CMK (cell line): ENCODE measurements around the gene SMAD4.
"Not testable (repeated sequence)": the region's sequence is repeated elsewhere in the genome, so short reads cannot be mapped to it uniquely, and the experiment has no call there.

Source experiments
- DNase-seq: peaks from one replicate; pipeline ENCODE4 v3.0.0-alpha.2; 2010; ENCODE audit warnings: low read depth

The SMAD4 gene

DNA sequence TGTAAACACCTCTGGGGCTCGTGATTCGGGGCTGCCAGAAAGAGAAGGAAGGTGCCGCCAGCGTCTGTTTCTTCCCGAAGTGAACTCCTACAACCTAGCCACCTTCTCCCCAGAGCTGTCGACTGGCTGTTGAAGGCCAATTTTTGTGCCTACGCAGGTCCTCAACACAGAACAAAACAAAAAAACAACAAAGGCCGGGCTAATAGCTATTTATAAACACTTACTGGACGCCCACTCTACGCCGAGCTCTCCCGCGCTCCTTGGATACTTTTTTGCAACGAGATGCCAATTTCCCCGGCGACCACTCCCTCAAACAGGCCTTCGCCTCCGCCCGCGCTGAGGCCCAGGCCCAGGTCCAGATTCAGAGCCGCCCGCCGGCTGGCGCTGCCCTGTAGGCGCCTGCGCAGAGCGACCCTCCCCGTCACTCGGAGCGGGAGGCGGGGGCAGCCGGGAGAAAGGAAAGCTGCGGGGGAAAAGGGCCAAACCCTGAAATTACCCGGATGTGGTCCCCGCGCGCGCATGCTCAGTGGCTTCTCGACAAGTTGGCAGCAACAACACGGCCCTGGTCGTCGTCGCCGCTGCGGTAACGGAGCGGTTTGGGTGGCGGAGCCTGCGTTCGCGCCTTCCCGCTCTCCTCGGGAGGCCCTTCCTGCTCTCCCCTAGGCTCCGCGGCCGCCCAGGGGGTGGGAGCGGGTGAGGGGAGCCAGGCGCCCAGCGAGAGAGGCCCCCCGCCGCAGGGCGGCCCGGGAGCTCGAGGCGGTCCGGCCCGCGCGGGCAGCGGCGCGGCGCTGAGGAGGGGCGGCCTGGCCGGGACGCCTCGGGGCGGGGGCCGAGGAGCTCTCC is at the start of gene SMAD4:
TSS of gene SMAD4 (plus strand) at position 520 of the 843 bp plus-strand sequence. CDS start 16,834 bp downstream, outside the sequence.
- DNase-seq, result peak; percentile 78

DNA sequence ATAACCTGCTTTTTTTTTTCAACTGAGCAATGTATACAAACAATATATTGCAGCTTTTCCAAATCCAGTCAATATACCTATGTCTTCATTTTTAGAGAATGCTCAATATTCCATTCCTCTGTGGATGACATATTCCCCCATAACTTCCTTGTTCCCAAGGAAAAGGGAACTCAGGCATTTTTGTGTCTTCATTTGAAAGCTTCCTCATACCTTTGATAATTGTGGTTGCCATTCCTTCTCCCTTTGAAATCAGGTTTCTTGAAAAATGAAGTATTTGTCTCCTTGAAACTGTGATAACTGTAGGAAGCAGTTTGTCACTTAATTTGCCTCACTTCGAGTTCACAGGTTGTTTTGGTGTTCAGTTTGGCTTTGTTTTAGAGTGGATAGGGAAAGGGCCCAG is 48.6 kb upstream of the SMAD4 start:
- no peak for DNase-seq

DNA sequence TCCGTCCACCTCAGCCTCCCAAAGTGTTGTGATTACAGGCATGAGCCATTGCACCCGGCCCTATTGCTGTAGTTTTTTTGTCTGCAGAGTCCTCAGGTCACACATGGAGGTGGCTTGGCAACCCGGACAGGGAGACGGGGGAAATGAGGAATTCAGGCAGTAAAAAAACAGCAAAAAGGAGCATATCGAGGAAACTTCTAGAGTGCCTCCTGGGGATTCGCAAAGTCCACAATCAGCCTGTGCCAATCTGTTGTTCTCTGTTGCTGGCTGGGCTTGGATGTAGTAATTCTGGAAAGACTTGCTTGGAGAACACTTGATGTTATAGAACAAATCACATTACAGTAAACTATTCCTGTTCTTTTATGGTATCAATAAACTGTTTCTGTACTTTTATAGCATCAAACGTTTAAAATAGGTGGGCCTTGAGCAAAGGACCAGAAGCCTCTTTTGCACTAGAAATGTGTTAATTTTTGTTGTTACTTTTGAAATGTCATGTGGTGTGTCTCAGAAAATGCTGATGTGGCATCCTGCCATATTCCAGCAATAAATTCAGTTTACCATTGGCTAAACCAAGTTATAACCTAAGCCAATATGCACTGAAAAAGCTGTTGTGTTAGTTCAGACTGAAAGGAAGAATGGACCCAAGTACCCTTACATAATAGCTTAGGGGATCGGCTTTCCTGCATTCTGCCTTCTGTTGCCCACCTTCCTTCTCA is 47.8 kb upstream of the SMAD4 start:
- no peak for DNase-seq

DNA sequence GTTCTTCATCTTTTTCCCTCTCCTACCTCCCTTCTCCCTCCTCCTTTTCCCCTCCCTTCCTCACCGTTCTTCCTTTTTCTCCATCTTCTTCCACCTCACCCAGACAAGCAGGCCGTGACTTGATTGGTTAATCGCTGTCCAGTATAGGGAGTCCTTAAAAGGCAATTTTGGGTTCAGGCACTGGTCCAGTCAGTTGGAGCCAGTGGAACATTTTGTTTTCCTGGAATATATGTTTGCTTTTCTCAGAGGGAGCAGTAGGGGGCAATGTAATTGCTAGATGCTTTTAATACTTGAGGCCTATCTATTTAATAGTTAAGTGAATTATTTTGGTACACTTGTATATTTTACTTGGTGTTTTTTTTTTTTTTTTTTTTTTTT is 47.2 kb upstream of the SMAD4 start:
- DNase-seq, result no peak

DNA sequence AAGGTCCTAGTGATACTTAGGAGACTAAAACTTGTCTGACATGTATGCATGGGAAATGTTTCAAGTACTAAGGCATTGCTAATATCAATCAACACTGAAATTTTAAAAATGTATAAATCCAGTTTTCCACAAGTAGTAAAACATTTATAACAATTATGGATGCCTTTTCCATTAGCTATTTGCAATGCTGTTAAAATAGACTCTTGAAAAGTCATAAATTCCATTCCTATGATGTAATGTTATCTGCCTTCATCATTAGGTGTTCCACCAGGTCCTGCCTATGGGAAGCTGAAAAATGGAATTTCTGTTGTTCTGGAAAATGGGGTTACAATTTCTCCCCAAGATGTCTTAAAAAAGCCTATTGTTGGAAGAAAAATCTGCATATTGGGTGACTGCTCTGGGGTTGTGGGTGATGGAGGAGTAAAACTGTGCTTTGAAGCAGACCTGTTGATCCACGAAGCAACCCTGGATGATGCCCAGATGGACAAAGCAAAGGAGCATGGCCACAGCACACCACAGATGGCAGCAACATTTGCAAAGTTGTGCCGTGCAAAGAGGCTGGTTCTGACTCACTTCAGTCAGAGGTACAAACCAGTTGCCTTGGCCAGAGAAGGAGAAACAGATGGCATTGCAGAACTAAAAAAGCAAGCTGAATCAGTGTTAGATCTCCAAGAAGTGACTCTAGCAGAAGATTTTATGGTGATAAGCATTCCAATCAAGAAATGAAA is 43.5 kb upstream of the SMAD4 start:
- no peak for DNase-seq

DNA sequence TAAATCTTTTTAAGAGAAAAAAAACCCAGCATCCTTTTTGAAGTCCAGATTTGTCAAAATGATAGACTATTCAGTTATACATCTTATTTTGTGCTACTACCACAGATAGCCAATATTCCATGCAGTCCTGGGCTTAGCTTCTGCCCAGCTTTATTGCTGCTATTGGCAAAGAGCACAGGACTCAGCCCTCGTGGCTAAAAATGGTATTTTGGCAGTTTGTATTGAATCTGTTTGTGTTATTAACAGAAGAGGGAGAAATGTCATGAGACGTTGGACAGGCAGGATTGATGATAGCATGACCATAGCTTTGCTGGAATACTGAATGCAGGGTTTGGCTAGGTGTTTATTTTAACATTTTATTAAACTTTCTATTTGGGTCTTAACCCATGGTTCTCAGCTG is 42.8 kb upstream of the SMAD4 start:
- no peak for DNase-seq

DNA sequence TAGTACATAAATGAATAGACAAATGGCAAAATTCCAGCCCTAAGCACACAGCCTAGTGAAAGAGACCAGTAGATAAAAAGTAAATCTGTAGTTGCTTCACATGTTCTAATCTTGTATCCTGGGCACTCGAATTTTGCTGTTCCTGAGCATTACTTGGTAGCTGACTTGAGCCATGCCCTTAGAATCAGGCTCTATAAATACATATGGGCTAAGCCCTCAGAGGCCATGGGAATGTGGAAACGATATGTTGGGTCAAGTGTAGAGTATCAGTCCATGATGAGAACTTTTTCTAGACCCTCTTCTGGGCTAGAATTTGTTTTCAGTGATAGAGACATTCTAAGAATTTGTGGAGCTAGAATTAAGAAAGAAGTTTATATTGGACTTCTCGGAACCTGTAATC is 40.3 kb upstream of the SMAD4 start:
- no peak for DNase-seq

DNA sequence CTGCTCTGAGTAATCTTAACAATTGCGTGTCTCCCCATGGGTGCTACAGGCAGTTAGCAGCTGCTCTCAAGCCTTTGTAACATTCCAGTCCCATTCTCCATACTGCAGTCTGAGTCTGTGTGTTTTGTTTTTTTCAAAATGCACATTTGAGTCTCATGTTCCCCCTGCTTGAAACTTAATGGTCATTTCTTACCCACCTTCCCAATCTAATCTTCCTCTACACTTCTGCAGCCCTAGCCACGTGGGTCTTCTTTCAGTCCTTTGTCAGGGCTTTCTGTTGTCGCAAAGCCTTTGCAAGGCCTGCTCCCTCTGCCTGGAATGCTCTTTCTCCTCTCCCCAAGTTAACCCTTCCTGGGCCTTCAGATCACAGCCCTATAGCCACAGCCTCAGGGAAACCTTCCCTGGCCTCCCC is 37.7 kb upstream of the SMAD4 start:
- DNase-seq, result no peak

DNA sequence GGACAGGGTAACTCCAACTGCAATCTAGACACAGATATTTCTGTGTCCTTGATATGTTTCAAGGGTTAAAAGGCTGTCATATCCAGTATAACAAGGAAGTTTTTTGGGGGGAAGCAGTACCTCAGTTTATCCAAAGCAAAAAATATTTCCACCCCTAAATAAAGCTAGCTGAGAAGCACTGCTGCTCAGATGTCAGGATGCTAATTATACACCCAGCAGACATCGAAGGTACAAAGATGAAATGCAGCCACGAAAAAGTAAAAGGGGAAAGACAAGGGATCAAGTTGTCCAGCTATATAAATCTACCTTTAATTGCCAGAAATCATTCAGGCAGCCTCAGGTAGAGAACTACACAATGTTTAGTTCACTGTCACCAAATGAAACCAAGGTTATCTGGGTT is 36.0 kb upstream of the SMAD4 start:
- no peak for DNase-seq

DNA sequence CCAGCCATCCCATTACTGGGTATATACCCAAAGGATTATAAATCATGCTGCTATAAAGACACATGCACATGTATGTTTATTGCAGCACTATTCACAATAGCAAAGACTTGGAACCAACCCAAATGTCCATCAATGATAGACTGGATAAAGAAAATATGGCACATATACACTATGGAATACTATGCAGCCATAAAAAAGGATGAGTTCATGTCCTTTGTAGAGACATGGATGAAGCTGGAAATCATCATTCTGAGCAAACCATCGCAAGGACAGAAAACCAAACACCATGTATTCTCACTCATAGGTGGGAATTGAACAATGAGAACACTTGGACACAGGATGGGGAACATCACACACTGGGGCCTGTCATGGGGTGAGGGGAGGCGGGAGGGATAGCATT is 26.8 kb upstream of the SMAD4 start:
- not testable (repeated sequence) for DNase-seq

DNA sequence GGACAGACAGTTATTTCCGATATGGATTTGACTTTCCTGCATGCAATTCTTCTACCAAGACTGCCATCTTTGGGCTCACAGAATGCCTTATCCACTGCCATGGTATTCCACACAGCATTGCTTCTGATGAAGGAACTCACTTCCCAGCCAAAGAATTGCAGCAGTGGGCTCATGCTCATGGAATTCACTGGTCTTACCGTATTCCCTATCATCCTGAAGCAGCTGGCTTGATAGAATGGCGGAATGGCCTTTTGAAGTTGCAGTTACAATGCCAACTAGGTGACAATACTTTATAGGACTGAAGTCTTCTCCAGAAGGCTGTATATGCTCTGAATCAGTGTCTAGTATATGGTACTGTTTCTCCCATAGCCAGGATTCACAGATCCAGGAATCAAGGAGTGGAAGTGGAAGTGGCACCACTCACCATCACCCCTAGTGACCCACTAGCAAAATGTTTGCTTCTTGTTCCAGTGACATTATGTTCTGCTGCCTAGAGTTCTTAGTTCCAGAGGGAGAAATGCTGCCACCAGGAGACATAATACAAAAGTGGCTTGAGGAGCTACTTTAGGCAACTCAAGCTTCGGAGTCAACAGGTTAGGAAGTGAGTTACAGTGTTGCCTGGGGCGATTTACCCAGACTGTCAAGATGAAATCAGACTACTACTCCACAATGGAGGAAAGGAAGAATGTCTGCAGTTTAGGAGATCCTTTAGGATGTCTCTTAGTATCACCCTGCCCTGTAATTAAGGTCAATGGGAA is 23.8 kb upstream of the SMAD4 start:
- DNase-seq, result no peak

DNA sequence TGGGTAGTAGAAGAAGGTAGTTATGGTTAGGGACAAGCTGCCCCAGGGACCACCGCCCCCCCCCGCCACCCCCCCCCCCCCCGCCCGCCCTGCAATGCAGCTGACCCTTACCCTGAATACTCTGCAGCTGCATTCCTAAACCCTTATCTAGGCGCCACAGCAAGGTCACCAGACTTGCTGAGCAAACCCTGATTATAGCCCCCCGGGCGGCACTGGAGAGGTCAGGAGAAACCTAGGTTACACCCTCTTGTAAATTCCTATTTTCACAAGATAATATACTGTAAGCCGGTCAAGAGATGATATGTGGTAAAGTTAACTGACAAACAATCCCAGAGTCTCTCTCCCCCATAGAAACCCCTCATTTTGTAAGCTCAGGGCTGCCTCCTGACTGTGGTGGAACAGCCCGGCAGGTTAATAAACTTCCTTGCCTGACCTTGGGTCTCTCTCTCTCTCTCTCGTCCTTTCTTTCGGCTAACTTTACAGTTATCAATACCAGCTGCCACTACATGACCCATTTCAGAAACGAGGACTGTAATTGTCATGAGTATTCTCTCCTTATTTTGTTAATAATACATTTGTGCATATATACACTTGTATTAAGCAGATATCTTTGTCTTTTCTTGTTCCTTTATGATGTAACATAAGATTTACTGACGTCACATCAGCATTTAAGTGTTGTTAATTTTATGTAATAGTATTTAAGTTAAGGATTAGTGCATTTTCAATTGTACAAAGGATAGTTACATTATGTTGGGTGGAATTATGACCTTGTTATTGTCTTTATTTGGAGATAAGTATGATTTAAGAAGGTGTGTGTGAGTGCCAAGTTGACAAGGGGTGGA is 22.8 kb upstream of the SMAD4 start:
- no peak for DNase-seq

DNA sequence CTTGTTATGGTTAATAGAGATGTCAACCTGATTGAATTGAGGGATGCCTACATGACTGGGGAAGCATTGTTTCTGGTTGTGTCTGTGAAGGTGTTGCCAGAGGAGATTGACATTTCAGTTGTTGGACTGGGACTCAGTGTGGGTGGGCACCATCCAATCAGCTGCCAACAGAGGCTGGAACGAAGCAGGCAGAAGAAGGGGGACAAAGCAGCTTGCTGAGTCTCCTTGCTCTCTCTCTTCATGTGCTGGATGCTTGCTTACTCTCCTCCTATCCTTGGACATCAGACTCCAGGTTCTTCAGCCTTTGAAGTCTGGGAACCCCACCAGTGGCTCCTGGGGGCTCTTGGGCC is 22.2 kb upstream of the SMAD4 start:
- DNase-seq, result no peak

DNA sequence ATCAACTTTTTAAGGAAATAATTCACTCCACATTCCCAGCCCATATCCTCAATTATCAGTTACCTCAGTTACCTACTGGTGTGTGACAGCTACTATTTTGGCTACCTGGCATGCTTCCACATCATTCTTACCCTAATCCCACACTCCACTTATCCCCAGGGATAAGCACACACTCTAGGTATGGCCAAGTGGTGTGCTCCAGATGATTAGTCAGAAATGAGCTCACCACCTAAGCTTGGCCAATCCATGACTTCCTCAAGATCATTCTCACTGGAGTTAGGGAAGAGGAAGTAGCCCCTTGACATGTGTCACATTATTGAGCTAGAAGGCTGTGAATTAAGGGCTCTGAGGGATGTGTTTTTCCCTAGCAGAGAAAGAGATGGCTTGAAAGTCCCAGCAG is 20.9 kb upstream of the SMAD4 start:
- DNase-seq, result no peak

DNA sequence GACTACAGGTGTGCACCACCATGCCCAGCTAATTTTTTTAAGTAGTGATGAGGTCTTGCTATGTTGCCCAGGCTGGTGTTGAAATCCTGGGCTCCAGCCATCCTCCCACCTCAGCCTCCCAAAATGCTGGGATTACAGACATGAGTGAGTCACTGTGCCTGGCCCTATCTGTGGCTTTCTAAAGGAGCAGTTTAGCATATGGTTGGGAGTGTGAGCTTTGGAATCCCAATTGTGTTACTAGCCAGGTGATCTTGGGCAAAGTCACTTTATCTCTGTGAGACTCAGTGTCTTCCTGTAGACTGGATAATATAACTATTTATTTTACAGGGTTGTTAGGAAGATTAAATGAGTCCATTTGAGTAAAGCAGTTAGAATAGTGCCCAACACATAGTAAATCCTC is 19.8 kb upstream of the SMAD4 start:
- DNase-seq, result no peak

DNA sequence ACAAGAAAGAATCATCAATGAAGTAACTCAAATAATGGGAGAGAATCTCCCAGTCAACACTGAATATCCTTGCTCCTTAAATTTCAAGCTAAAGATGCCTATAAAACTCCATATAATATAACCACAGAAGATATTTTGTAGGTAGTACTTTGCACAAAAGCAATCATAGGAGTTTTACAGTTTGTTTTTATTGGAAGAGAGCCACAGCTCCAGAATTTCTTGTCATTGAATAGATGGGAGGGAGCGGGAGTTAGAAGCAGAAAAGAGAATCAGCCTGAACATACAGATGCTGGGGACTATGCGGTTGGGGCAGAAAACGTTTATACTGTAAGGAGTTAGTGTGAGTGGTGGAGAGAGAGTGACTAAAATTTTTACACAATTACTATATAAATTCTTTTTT is 18.3 kb upstream of the SMAD4 start:
- DNase-seq, result no peak

DNA sequence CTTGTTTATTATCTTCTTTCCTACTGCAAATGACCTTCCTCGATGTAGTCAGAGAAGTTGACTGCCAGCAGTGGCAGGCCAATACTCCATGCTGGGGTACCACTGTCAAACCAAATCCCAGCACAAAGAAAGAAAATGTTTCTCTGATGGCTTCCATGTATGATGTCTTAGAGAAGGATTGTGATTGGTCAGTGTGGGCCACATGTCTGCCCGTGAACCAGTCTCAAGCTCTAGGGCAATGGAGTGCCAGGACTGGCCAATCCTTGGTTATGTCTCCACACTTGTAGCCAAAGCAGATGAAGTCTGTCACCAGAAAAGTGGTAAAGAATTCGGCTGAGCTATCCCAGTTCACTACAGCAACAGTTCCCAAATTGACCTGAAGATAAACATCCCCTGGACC is 17.6 kb upstream of the SMAD4 start:
- no peak for DNase-seq

DNA sequence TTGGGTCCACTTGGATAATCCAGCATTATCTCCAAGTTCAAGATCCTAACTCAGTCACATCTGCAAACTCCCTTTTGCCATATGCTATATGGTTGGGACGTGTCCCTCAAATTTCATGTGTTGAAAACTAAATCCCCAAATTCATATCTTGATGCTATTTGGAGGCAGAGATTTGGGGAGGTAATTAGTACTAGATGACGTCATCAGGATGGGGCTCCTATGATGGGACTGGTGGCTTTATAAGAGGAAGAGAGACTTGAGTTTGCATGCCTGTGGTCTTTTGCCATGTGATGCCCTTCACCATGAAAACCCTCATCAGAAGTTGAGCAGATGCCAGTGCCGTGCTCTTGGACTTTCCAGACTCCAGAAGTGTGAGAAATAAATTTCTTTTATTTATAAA is 16.8 kb upstream of the SMAD4 start:
- no peak for DNase-seq

DNA sequence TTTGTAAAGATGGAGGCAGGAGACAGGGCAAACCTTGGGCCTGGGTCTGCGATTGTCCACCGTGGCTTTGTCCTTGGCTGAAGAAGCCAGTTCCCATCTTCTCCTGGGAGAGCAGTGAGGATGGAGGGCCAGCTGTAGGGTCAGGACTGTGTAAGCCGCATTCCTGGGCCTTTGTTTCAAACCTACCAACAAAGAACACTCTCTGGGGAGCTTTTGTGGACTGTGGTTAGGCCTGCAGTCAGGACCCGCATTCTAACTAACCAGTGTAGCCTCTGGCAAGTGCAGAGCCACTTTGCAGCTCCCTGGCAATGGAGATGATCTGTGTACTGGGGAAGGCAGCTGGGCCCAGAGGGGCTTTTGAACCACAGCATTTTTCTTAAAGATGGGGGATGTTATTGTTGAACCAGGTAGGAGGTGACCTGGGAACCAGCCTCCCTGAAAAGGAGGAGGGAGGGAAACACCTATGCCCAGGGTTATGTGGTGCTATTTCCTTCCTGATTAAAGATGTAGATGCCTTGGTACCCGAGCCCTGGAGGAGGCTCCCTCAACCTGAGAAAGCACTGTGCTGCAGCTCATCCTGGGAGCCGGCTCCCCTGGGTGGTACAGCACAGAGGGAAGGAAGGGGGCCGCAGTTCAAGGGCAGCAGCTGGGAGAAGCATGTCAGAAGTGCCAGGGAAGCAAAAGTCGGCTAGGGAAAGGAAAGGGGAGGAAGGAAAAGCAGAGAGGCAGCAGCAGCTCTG is 12.7 kb upstream of the SMAD4 start:
- no peak for DNase-seq

DNA sequence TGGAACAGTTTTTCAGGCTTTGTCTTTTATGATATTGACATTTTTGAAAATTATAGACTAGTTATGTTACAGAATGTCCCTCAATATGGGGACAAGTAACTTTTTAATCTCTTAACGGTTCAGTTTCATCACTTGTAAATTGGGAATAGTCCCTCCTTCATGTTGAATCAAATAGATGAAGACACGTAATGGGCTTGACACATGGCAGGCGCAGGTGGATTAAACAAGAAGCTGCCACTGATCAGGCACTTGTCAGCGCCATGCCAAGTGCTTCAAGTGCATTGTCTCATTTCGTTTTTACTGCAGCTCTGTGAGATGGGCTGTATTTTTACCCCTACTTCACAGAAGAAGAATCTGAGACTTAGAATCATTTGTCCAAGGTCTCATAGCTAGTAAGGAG is 9.5 kb upstream of the SMAD4 start:
- DNase-seq, result no peak
